ENCODE results near the gene ERI2.
"Not testable (repeated sequence)": the region's sequence is repeated elsewhere in the genome, so short reads cannot be mapped to it uniquely, and the experiment has no call there.

The ERI2 gene

DNA sequence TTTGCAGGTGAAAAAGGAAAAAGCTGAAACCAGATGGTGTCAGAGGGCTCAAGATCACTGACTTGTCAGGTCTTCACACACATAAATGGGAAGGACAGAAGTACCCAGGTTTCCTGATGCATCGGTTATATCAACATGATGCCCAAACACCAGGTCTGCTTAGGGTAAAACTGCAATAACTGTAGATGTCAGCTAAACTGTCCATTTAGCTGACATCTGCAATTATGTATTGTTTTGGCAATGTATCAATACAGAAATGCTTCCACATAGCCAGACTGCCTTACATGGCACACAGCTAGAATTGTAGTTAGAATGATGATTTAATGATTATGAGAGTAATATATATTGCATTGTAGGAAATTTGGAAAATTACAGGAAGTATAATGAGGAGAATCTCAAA is 37.5 kb downstream of the ERI2 start:
- TF ChIP-seq, protein P1, sequence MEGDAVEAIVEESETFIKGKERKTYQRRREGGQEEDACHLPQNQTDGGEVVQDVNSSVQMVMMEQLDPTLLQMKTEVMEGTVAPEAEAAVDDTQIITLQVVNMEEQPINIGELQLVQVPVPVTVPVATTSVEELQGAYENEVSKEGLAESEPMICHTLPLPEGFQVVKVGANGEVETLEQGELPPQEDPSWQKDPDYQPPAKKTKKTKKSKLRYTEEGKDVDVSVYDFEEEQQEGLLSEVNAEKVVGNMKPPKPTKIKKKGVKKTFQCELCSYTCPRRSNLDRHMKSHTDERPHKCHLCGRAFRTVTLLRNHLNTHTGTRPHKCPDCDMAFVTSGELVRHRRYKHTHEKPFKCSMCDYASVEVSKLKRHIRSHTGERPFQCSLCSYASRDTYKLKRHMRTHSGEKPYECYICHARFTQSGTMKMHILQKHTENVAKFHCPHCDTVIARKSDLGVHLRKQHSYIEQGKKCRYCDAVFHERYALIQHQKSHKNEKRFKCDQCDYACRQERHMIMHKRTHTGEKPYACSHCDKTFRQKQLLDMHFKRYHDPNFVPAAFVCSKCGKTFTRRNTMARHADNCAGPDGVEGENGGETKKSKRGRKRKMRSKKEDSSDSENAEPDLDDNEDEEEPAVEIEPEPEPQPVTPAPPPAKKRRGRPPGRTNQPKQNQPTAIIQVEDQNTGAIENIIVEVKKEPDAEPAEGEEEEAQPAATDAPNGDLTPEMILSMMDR (IDR thresholded peaks at IDR 0.05; ENCODE audit: insufficient read depth, low read length, poor library complexity, severe bottlenecking), result no peak
- no peaks in the 10 kb centered on the region for H3K36me3 ChIP-seq (ENCODE audit: control insufficient read depth, insufficient read depth, low read length)
- H3K27me3 ChIP-seq (replicated peaks; ENCODE audit: control insufficient read depth, insufficient read depth, low read length), result no peaks in the 10 kb centered on the region
- H3K4me3 ChIP-seq (replicated peaks; ENCODE audit: low read depth, low read length), result no peak overlapping the region
- no peak for DNase-seq (ENCODE audit: extremely low read depth, insufficient read length)

GRCh38 chr16:20768121-20768520 is 38.2 kb downstream of the ERI2 start:
- no peak overlapping the region for H3K4me3 ChIP-seq (replicated peaks; ENCODE audit: low read depth, low read length)
- H3K27me3 ChIP-seq (replicated peaks; ENCODE audit: control insufficient read depth, insufficient read depth, low read length), result no peaks in the 10 kb centered on the region
- H3K36me3 ChIP-seq (ENCODE audit: control insufficient read depth, insufficient read depth, low read length), result no peaks in the 10 kb centered on the region
- DNase-seq (ENCODE audit: extremely low read depth, insufficient read length), result no peak
- TF ChIP-seq, protein P1 (IDR thresholded peaks at IDR 0.05; ENCODE audit: insufficient read depth, low read length, poor library complexity, severe bottlenecking), result no peak

- Histone ChIP-seq H3K27me3 (replicated peaks; ENCODE audit: control insufficient read depth, insufficient read depth, low read length) (no peaks in the 10 kb centered on the region), H3K36me3 (ENCODE audit: control insufficient read depth, insufficient read depth, low read length) (no peaks in the 10 kb centered on the region), H3K4me3 (replicated peaks; ENCODE audit: low read depth, low read length) (no peak overlapping the region)
- no peak for DNase-seq (ENCODE audit: extremely low read depth, insufficient read length)
- TF ChIP-seq, protein P1 (IDR thresholded peaks at IDR 0.05; ENCODE audit: insufficient read depth, low read length, poor library complexity, severe bottlenecking), result no peak
Observed at GRCh38 chr16:20767577-20767976, 38.7 kb downstream of the ERI2 start.

DNA sequence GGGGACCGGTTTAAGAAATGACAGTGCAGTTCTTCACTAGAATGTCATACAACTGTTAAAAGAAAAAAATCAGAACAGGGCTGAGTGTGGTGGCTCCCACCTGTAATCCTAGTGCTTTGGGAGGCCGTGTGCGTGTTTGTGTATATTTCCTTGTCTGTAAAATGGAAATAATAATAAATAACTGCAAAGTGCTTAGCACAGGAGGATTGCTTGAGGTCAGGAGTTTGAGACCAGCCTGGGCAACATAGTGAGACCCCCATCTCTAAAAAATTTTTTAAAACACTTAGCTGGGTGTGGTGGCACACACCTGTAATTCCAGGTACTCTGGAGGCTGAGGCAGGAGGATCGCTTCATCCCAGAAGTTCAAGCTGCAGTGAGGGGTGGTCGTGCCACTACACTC is 40.0 kb downstream of the ERI2 start:
- TF ChIP-seq, protein P1 (IDR thresholded peaks at IDR 0.05; ENCODE audit: insufficient read depth, low read length, poor library complexity, severe bottlenecking), result no peak
- no peaks in the 10 kb centered on the region for H3K36me3 ChIP-seq (ENCODE audit: control insufficient read depth, insufficient read depth, low read length)

GRCh38 chr16:20765732-20766131 is 40.5 kb downstream of the ERI2 start:
- no peak overlapping the region for H3K4me3 ChIP-seq (replicated peaks; ENCODE audit: low read depth, low read length)
- DNase-seq (ENCODE audit: extremely low read depth, insufficient read length), result no peak
- TF ChIP-seq, protein P1 (IDR thresholded peaks at IDR 0.05; ENCODE audit: insufficient read depth, low read length, poor library complexity, severe bottlenecking), result no peak
- H3K27me3 ChIP-seq (replicated peaks; ENCODE audit: control insufficient read depth, insufficient read depth, low read length), result no peaks in the 10 kb centered on the region
- no peaks in the 10 kb centered on the region for H3K36me3 ChIP-seq (ENCODE audit: control insufficient read depth, insufficient read depth, low read length)

More for the DNA sequence above, 40.0 kb downstream of the ERI2 start:
- no peak for DNase-seq (ENCODE audit: extremely low read depth, insufficient read length)
- H3K27me3 ChIP-seq (replicated peaks; ENCODE audit: control insufficient read depth, insufficient read depth, low read length), result no peaks in the 10 kb centered on the region
- no peak overlapping the region for H3K4me3 ChIP-seq (replicated peaks; ENCODE audit: low read depth, low read length)

DNA sequence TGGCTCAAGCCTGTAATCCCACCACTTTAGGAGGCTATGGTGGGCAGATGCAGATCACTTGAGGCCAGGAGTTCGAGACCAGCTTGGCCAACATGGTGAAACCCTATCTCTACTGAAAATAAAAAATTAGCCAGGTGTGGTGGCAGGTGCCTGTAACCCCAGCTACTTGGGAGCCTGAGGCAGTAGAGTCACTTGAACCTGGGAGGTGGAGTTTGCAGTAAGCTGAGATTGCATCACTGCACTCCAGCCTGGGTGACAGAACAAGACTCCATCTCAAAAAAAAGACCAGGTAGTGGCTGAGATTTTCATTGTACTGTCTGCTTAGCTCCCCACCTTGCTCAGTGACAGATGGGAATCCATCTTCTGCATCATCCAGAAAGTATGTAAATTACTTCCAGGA is 41.8 kb downstream of the ERI2 start:
- not testable (repeated sequence) for H3K4me3 ChIP-seq (replicated peaks; ENCODE audit: low read depth, low read length); H3K27me3 ChIP-seq (replicated peaks; ENCODE audit: control insufficient read depth, insufficient read depth, low read length); DNase-seq (ENCODE audit: extremely low read depth, insufficient read length); H3K36me3 ChIP-seq (ENCODE audit: control insufficient read depth, insufficient read depth, low read length)

All from GM06990 (cell line).